NCI-H2196 (cell line): ENCODE results near the gene HTT.

Source experiments
- DNase-seq: peaks from one replicate; lab custom pipeline; 2025; ENCODE audit not compliant: unreplicated experiment; lab: John Stamatoyannopoulos, UW

HTT gene

DNA sequence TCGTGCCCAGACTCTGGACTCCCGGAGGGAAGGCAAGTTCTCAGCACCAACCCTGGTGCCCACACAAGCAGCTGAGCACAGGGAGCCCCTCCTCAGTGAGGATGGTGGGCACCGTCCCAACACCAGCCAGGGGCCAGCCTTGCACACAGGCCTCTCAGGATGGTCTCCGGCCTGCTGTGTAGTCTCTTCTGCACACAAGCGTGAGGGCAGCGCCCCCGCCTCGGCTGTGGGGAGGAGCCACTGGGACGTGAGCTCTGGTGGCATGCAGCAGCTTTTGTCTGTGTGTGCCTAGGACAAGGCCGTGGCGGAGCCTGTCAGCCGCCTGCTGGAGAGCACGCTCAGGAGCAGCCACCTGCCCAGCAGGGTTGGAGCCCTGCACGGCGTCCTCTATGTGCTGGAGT, 158.4 kb downstream of the HTT start:
- DNase-seq, result no peak

GRCh38 chr4:3233391-3234071, 159.1 kb downstream of the HTT start:
- no peak for DNase-seq

- DNase-seq, result no peak
Observed at GRCh38 chr4:3234171-3235029, 159.9 kb downstream of the HTT start.

GRCh38 chr4:3235030-3235345, 160.5 kb downstream of the HTT start:
- no peak for DNase-seq

- DNase-seq, result no peak
Observed at GRCh38 chr4:3235581-3235980, 161.1 kb downstream of the HTT start.

DNA sequence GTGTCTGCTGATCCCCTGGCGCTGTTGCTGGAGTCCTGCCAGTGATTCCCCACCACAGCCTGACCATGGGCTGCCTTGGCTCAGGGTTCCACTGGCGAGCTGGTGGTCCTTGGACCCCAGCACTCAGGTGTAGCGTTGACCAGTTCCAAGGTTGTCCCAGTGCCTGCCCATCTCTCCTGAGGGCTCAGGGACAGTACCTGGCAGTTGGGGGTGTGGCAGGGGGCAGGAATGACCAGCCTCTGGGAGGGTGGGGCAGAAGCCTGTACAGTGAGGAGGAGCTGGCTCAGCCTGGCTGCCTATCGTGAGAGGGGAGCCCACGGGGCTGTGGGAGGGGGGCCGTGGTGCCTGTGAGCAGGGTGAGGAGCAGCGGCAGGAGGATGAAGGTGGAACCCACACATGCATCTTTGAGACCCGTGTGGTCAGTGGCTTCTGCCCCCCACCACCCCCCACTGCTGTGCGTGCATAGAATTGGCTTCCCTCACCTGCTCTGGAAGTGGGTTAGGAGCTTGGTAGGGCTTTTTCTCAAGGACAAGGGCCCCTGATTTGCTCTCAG, 161.9 kb downstream of the HTT start:
- no peak for DNase-seq

DNA sequence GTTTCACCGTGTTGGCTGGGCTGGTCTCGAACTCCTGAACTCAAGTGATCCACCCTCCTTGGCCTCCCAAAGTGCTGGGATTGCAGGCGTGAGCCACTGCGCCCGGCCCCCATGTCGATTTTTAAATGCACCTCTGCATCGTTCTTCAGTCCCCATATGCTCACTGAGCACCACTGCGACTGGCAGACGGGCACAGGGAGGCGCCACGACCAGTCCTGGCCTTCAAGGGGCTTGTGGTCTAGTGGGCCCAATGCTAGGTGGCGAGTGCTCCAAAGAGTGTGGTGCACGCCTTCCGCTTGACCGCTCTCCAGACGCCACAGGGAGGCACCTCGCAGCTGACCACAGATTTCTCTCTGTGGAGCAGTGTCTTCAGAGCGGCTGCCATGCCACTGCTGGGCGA, 162.8 kb downstream of the HTT start:
- DNase-seq, result no peak

- DNase-seq, result no peak
Observed at GRCh38 chr4:3237712-3238560, 163.5 kb downstream of the HTT start.

DNA sequence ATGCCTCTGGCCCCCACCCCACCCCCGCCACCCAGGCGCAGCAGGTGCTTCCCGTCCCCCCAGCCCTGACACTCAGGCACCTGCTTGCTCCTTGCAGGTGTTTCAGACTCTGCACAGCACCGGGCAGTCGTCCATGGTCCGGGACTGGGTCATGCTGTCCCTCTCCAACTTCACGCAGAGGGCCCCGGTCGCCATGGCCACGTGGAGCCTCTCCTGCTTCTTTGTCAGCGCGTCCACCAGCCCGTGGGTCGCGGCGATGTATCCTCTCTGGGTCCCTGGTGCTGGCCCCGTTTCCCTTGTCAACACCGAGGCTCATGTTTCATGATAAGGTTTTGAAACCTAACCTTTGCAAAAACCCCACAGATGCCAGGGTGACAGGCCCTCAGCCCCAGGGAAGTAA, 164.2 kb downstream of the HTT start:
- no peak for DNase-seq

- DNase-seq, result no peak
Observed at GRCh38 chr4:3239303-3239702, 164.8 kb downstream of the HTT start.

- DNase-seq, result peak; percentile 66
Observed at GRCh38 chr4:3239998-3240920, 165.8 kb downstream of the HTT start.

- no peak for DNase-seq
Observed at GRCh38 chr4:3240936-3241522, 166.5 kb downstream of the HTT start.

- DNase-seq, result no peak
Observed at GRCh38 chr4:3241898-3242524, 167.5 kb downstream of the HTT start.

- DNase-seq, result no peak
Observed at GRCh38 chr4:3243136-3243780, 168.8 kb downstream of the HTT start.

- DNase-seq, result no peak
Observed at GRCh38 chr4:3244002-3244401, 169.5 kb downstream of the HTT start.

DNA sequence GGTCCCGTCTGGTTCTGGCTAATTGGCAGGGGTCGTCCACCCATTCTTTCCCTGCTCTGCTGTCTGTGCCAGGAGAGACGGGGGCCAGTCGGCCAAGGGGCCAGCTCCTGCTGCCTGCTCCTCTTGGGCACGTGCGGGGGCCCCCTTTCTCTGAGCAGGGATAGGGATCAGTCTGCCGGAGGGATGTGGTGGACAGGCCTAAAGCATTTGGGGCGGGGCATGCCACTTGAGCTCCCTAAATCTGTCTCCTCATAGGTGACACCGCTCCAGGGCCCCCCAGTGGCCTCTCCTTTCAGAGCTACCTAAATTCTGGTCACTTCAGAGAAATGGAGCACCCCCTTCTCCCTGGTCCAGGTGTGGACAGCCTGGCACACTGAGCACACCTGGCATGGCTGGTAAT, 170.3 kb downstream of the HTT start:
- no peak for DNase-seq

- DNase-seq, result no peak
Observed at GRCh38 chr4:3245676-3246075, 171.2 kb downstream of the HTT start.

GRCh38 chr4:3246458-3247398, 172.2 kb downstream of the HTT start:
- no peak for DNase-seq
